A673 (cell line): Measurements from ENCODE around the gene B4GALT5. TPM values are rescaled to one million over a fixed set of nuclear protein-coding genes. Genes with fewer than 3 reads are reported as not detected.

Source experiments
- BruUV-seq: library from RNA; stranded (reverse); fragments of 400-500 nt; replicated peaks from 2 replicates; lab custom pipeline; 2021; lab: Mats Ljungman, UMichigan
- CTCF ChIA-PET: fragments of 300-600 bp; sonication (Branson Sonifier 250); formaldehyde crosslinking; loops from one replicate; lab custom pipeline; 2022; ENCODE audit warnings: antibody characterized with exemption; lab: Charles Lee
- POLR2A ChIA-PET: fragments of 300-600 bp; sonication (Branson Sonifier 250); formaldehyde crosslinking; loops from one replicate; lab custom pipeline; 2022; ENCODE audit warnings: antibody characterized with exemption; ENCODE audit not compliant: low non-redundant PET; lab: Charles Lee
- DNase-seq: peaks from one replicate; pipeline ENCODE4 v3.0.0-alpha.2; 2015; ENCODE audit warnings: low spot score
- H3K27ac ChIP-seq: fragments of 200-600 bp; sonication (generic); 2 replicates; pipeline ENCODE4 v1.5.1; 2016; ENCODE audit warnings: mixed run types, low read depth, mild to moderate bottlenecking, mixed read lengths, antibody characterized with exemption, low read length; ENCODE audit not compliant: poor library complexity, severe bottlenecking
- H3K27me3 ChIP-seq: fragments of 200-600 bp; sonication (generic); replicated peaks from 2 replicates; pipeline ENCODE4 v1.6.1; 2017; ENCODE audit warnings: mixed run types, low read depth, mild to moderate bottlenecking, mixed read lengths, antibody characterized with exemption, low read length; ENCODE audit not compliant: insufficient read depth, poor library complexity
- H3K36me3 ChIP-seq: fragments of 200-600 bp; sonication (generic); 2 replicates; pipeline ENCODE4 v1.6.1; 2016; ENCODE audit warnings: mixed run types, mild to moderate bottlenecking, mixed read lengths, antibody characterized with exemption, low read length; ENCODE audit not compliant: insufficient read depth, poor library complexity, severe bottlenecking
- H3K4me1 ChIP-seq: fragments of 200-600 bp; sonication (generic); 2 replicates; pipeline ENCODE4 v1.6.1; 2017; ENCODE audit warnings: mixed run types, mild to moderate bottlenecking, mixed read lengths, antibody characterized with exemption, low read length; ENCODE audit not compliant: insufficient read depth, poor library complexity, severe bottlenecking
- H3K4me3 ChIP-seq: fragments of 200-600 bp; sonication (generic); 2 replicates; pipeline ENCODE4 v1.5.1; 2016; ENCODE audit warnings: low read depth, mixed run types, mild to moderate bottlenecking, mixed read lengths, low read length; ENCODE audit not compliant: poor library complexity, severe bottlenecking
- H3K9me3 ChIP-seq: fragments of 200-600 bp; sonication (generic); 2 replicates; pipeline ENCODE4 v1.6.1; 2016; ENCODE audit warnings: mixed run types, low read depth, mild to moderate bottlenecking, mixed read lengths, antibody characterized with exemption, low read length; ENCODE audit not compliant: poor library complexity, severe bottlenecking
- EZH2 ChIP-seq: fragments of 200-600 bp; sonication (generic); IDR thresholded peaks from 2 replicates; pipeline ENCODE4 v1.6.1; 2017; ENCODE audit warnings: borderline replicate concordance, low read depth, mild to moderate bottlenecking, mixed read lengths, antibody characterized with exemption, low read length; ENCODE audit not compliant: poor library complexity, severe bottlenecking
- intact Hi-C: fragments of 100-400 bp; cut with micrococcal nuclease; formaldehyde crosslinking; loops from one replicate; pipeline ENCODE4 v1.10.0; 2022; ENCODE audit not compliant: unreplicated experiment
- total RNA-seq: library from RNA; stranded (reverse); gene quantifications from 2 replicates; pipeline ENCODE4 v1.2.3, GENCODE V29; 2021
- TF ChIP-seq, protein P1 (sequence below): fragments of 300-800, 200-600 bp; sonication (generic); conservative IDR thresholded peaks from 2 replicates; pipeline ENCODE4 v1.5.1; 2017; ENCODE audit warnings: low read depth, mild to moderate bottlenecking, antibody characterized with exemption, low read length, moderate library complexity, mixed read lengths

The B4GALT5 gene
- total RNA-seq, 1 experiment from 2014 or later = 78.0 TPM

DNA sequence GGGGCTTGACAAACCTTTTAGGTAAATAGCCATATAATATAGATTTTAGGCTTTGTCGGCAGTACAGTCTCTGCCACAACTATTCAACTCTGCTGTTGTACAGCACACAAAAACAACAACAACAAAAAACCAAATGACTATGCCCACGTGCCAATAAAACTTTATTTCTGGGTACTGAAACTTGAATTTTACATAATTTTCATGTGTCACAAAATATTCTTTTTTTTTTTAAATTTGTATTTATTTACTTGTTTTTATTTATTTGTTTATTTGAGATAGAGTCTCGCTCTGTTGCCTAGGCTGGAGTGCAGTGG is 34.8 kb upstream of the B4GALT5 start:
- H3K27me3 ChIP-seq = no peaks in the 10 kb centered on the region
- TF ChIP-seq, protein P1, sequence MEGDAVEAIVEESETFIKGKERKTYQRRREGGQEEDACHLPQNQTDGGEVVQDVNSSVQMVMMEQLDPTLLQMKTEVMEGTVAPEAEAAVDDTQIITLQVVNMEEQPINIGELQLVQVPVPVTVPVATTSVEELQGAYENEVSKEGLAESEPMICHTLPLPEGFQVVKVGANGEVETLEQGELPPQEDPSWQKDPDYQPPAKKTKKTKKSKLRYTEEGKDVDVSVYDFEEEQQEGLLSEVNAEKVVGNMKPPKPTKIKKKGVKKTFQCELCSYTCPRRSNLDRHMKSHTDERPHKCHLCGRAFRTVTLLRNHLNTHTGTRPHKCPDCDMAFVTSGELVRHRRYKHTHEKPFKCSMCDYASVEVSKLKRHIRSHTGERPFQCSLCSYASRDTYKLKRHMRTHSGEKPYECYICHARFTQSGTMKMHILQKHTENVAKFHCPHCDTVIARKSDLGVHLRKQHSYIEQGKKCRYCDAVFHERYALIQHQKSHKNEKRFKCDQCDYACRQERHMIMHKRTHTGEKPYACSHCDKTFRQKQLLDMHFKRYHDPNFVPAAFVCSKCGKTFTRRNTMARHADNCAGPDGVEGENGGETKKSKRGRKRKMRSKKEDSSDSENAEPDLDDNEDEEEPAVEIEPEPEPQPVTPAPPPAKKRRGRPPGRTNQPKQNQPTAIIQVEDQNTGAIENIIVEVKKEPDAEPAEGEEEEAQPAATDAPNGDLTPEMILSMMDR = no peak
- no peak for TF ChIP-seq EZH2
- H3K9me3 ChIP-seq = no peaks in the 10 kb centered on the region
- DNase-seq = no peak
- no peaks in the 10 kb centered on the region for H3K4me1 ChIP-seq
- H3K36me3 ChIP-seq = no peaks in the 10 kb centered on the region
- POLR2A ChIA-PET = no interaction called here
- BruUV-seq = no TSS peak
- H3K27ac ChIP-seq = no peak overlapping the region
- intact Hi-C loops = no loop called here
- no peak overlapping the region for H3K4me3 ChIP-seq
- CTCF ChIA-PET = no interaction called here

DNA sequence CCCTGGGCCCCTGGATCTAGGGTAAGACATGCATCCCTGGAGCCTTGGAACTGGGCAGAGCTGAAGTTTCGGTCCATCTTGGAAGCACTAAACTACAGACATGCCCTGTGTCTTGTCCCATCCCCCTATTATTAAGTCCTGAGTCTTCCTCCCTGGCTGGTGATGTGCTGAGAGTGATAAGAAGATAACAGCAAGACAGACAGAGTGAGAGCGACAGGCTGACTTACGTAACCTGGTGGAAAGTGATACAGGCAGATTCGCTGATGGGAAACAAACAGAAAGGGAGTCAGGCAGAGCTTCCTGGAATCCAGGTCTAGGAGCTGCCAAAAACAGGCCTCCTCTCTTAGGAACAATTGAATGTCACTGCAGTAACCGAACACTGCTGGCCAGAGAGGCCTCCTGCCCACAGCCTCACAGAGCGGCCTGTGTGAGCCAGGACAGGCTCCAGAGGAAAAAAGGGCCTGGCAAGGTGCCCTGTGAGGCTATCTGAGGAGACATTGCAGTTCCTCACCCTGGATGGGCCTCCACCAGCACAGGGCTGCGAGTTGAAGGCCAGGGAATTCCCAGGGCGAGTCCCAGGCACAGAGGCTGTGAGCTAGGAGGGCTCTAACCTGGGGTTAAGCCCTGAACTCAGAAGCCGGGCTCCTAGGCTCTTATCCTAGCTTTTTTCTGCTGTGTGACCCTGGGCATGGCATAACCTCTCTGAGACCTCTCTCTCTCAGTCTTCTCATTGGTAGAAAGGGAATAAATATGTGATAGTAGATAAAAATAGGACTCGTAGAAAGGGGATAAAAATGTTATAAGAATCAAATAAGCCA is 34.2 kb upstream of the B4GALT5 start:
- ChIA-PET POLR2A (no interaction called here), CTCF (interaction anchor here (0.9 kb wide), 1 partner anchor 141 kb away, joined by 4 read pairs; no protein-coding TSS in a partner anchor)
- H3K4me3 ChIP-seq = no peak overlapping the region
- H3K4me1 ChIP-seq = no peaks in the 10 kb centered on the region
- TF ChIP-seq, protein P1 = no peak
- no peak for TF ChIP-seq EZH2
- no peak for DNase-seq
- no TSS peak for BruUV-seq
- no peak overlapping the region for H3K27ac ChIP-seq
- intact Hi-C loops = no loop called here
- H3K36me3 ChIP-seq = no peaks in the 10 kb centered on the region
- H3K27me3 ChIP-seq = no peaks in the 10 kb centered on the region
- no peaks in the 10 kb centered on the region for H3K9me3 ChIP-seq

GRCh38 chr20:49742948-49743347 is 29.3 kb upstream of the B4GALT5 start:
- POLR2A ChIA-PET = no interaction called here

More at GRCh38 chr20:49742948-49743347, 29.3 kb upstream of the B4GALT5 start:
- TF ChIP-seq, protein P1 = no peak
- no peak for TF ChIP-seq EZH2
- no peaks in the 10 kb centered on the region for H3K27me3 ChIP-seq
- BruUV-seq = no TSS peak
- H3K9me3 ChIP-seq = no peaks in the 10 kb centered on the region
- CTCF ChIA-PET = no interaction called here
- no peak overlapping the region for H3K27ac ChIP-seq
- DNase-seq = no peak
- H3K36me3 ChIP-seq = no peaks in the 10 kb centered on the region
- H3K4me1 ChIP-seq = no peaks in the 10 kb centered on the region
- H3K4me3 ChIP-seq = no peak overlapping the region
- intact Hi-C loops = no loop called here
